Upper lobe of left lung (tissue), 4 donors: ENCODE measurements around the gene PLEKHM1.

Source experiments
- CTCF ChIP-seq, 6 experiments: fragments of 450-650 bp in 4 of 6; fragments of 200-600 bp in 2 of 6; sonication (generic) in 2 of 6; IDR thresholded peaks; one replicate each; pipeline ENCODE4 v1.5.1; 2016 to 2019; ENCODE audit warnings: antibody characterized with exemption in 6 of 6
- POLR2A ChIP-seq, 4 donors: fragments of 450-650 bp; IDR thresholded peaks; one replicate each; pipeline ENCODE4 v1.5.1; 2016 to 2017; ENCODE audit warnings: antibody characterized with exemption in 4 of 4, mild to moderate bottlenecking in 2 of 4

- TF ChIP-seq CTCF (IDR thresholded peaks at IDR 0.05): no peak
- no peak for TF ChIP-seq POLR2A (IDR thresholded peaks at IDR 0.05)
These were observed 57.4 kb downstream of the PLEKHM1 start for GRCh38 chr17:45433159-45433535.
